Endodermal cell (in vitro differentiated cells): ENCODE results near the gene ANGPTL2. TPM values are rescaled to one million over a fixed set of nuclear protein-coding genes. Genes with fewer than 3 reads are reported as not detected.

Experiments
- DNase-seq: peaks from one replicate; pipeline ENCODE4 v3.0.0-alpha.2; 2017
- H3K27ac ChIP-seq: 2 replicates; pipeline ENCODE4 v1.5.1; 2013; ENCODE audit warnings: mild to moderate bottlenecking, low read depth, low read length, moderate library complexity
- H3K27me3 ChIP-seq: 2 replicates; pipeline ENCODE4 v1.6.1; 2013; ENCODE audit warnings: mild to moderate bottlenecking, low read length, moderate library complexity; ENCODE audit not compliant: insufficient read depth, control insufficient read depth, poor library complexity, severe bottlenecking
- H3K36me3 ChIP-seq: 2 replicates; pipeline ENCODE4 v1.7.0; 2013; ENCODE audit warnings: mild to moderate bottlenecking, low read length, moderate library complexity; ENCODE audit not compliant: control insufficient read depth, insufficient read depth
- H3K4me1 ChIP-seq: one replicate; pipeline ENCODE4 v1.7.0; 2013; ENCODE audit warnings: low read length; ENCODE audit not compliant: control insufficient read depth, insufficient read depth
- H3K4me3 ChIP-seq: 2 replicates; pipeline ENCODE4 v1.5.1; 2013; ENCODE audit warnings: mild to moderate bottlenecking, low read length, moderate library complexity
- H3K9ac ChIP-seq: 2 replicates; pipeline ENCODE4 v1.6.1; 2013; ENCODE audit warnings: mild to moderate bottlenecking, low read length, moderate library complexity; ENCODE audit not compliant: poor library complexity, severe bottlenecking; ENCODE audit errors: extremely low read depth
- H3K9me3 ChIP-seq: 2 replicates; pipeline ENCODE4 v1.6.1; 2013; ENCODE audit warnings: mild to moderate bottlenecking, low read length, moderate library complexity; ENCODE audit not compliant: control insufficient read depth
- H3K27ac Mint-ChIP-seq: 2 replicates; pipeline ENCODE4 v1.8.0; 2020; ENCODE audit warnings: mixed read lengths
- H3K27me3 Mint-ChIP-seq: 2 replicates; pipeline ENCODE4 v1.8.0; 2021; ENCODE audit warnings: mild to moderate bottlenecking, mixed read lengths; ENCODE audit not compliant: insufficient read depth
- H3K36me3 Mint-ChIP-seq: 2 replicates; pipeline ENCODE4 v1.8.0; 2020; ENCODE audit warnings: low read depth, mixed read lengths
- H3K4me1 Mint-ChIP-seq: 2 replicates; pipeline ENCODE4 v1.8.0; 2020; ENCODE audit warnings: mixed read lengths
- H3K4me3 Mint-ChIP-seq: 2 replicates; pipeline ENCODE4 v1.8.0; 2020; ENCODE audit warnings: mild to moderate bottlenecking, moderate library complexity, mixed read lengths
- H3K9me3 Mint-ChIP-seq: 2 replicates; pipeline ENCODE4 v1.8.0; 2020; ENCODE audit warnings: mild to moderate bottlenecking, mixed read lengths
- WGBS, 2 experiments: methylation state at CpG; one replicate each; pipeline versions ENCODE4 v1.1.5 to v1.1.7; 2013; ENCODE audit warnings: missing lambda C conversion rate in 2 of 2, mixed read lengths in 1 of 2; ENCODE audit not compliant: insufficient coverage in 1 of 2, insufficient read length in 1 of 2; 5-methylcytosine and 5-hydroxymethylcytosine counted together
- total RNA-seq, 2 donors: library from RNA; stranded (reverse); fragmentation: NEBNext Ultra II Directional in 1 of 2; extraction: Animal tissue kit (Norgen Biotek cat#: 25700) in 1 of 2; gene quantifications; 2 replicates in 1 of 2; 3 replicates in 1 of 2; pipeline ENCODE4 v1.2.1, GENCODE V29; 2021
- TF ChIP-seq, protein P1 (sequence below): fragments of 200-600 bp; sonication (generic); conservative IDR thresholded peaks from 2 replicates; pipeline ENCODE4 v1.5.0; 2021; ENCODE audit warnings: antibody characterized with exemption, mild to moderate bottlenecking

ANGPTL2 gene
- total RNA-seq, 2 donors from 2014 or later, result 14.8 to 17.1 TPM

DNA sequence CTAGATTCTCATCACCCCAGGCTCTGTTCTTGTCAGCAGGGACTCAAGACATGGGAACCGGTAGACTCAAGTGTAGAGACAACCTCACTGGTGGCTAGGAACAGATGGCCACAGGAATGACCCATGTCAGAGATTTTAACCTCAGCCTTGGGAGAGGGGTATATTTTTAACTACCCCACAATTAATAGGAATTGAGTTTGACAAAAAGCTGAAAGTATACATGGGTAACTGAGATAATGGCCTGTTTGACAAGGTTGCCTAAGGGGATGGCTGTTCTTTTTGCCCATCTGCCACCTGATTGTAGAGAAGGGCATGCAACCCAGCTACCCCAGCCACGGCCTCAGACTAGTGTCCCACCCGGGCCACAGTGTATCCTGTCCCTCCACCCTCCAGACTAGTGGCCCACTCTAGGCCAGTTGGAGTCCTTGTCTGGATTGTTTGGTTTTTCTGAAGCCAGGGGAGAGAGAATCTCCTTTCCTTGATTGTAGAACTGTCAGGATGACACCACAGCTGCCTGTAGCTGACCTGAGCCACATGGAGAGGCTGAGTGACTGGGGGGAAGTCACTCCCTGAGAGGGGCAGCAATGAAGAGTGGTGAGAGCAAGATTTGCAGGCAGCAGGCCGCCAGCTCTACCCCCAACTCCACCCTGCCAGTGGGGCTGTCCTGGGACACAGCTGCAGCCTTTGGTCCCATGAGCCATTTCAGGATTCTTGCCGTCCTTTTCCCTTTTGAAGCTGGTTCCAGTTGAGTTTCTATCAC, 14.6 kb upstream of the ANGPTL2 start:
- Mint-ChIP-seq H3K4me1 (peaks cover 38% of the 10 kb centered on the region), H3K27me3 (no peaks in the 10 kb centered on the region), H3K9me3 (no peaks in the 10 kb centered on the region), H3K4me3 (no peak overlapping the region), H3K36me3 (no peaks in the 10 kb centered on the region), H3K27ac (no peak overlapping the region)
- 88% methylated on average over 2 to 5 of the region's 5 CpGs for WGBS, 2 experiments
- no peaks in the 10 kb centered on the region for H3K27me3 ChIP-seq
- TF ChIP-seq, protein P1, sequence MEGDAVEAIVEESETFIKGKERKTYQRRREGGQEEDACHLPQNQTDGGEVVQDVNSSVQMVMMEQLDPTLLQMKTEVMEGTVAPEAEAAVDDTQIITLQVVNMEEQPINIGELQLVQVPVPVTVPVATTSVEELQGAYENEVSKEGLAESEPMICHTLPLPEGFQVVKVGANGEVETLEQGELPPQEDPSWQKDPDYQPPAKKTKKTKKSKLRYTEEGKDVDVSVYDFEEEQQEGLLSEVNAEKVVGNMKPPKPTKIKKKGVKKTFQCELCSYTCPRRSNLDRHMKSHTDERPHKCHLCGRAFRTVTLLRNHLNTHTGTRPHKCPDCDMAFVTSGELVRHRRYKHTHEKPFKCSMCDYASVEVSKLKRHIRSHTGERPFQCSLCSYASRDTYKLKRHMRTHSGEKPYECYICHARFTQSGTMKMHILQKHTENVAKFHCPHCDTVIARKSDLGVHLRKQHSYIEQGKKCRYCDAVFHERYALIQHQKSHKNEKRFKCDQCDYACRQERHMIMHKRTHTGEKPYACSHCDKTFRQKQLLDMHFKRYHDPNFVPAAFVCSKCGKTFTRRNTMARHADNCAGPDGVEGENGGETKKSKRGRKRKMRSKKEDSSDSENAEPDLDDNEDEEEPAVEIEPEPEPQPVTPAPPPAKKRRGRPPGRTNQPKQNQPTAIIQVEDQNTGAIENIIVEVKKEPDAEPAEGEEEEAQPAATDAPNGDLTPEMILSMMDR, result no peak
- no peak overlapping the region for H3K9ac ChIP-seq
- peaks cover 23% of the 10 kb centered on the region for H3K4me1 ChIP-seq
- no peak for DNase-seq
- H3K36me3 ChIP-seq, result no peaks in the 10 kb centered on the region
- no peak overlapping the region for H3K27ac ChIP-seq
- H3K4me3 ChIP-seq, result no peak overlapping the region
- no peaks in the 10 kb centered on the region for H3K9me3 ChIP-seq

DNA sequence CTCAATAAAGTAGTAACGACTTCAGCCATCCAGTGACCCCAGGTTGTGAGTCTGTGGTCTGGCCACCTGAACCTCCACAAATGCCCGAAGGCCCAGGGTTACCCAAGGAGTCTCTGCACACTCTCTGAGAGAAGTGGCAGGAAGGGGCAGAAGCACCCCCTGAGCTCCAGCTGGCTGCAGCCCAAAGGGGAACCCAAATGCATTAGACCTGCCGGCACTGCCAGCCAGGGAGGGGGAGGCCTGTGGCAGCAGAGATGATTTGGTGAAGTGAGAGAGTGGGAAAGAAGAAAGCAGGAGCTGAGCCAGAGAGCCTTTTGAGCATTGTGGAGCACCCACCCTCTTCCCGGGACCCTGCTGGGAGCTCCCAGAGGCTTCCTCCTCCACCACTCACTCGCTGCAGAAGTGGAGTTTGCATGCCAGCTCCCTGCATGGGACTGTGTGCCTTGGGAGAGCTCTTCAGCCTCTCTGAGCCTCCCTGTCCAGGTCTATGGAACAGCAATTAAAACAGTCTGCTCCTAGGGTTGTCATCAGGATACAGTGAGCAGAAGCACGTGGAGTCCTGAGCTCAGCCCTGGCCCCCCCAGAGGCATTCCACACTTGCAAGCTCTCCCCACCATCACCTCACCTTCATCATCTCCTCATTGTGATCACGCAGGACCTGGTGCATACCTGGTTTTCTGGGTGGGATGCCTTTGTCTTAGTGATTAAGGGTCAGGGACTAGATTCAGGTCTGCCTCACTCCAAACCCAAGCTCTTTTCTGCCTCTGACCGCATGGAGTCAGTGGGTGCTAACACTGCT, 13.8 kb upstream of the ANGPTL2 start:
- DNase-seq, result peak; percentile 32
- Mint-ChIP-seq H3K9me3 (no peaks in the 10 kb centered on the region), H3K4me3 (no peak overlapping the region), H3K36me3 (no peaks in the 10 kb centered on the region), H3K27ac (no peak overlapping the region), H3K4me1 (peaks cover 43% of the 10 kb centered on the region), H3K27me3 (no peaks in the 10 kb centered on the region)
- TF ChIP-seq, protein P1, result no peak
- Histone ChIP-seq H3K9ac (no peak overlapping the region), H3K36me3 (no peaks in the 10 kb centered on the region), H3K9me3 (no peaks in the 10 kb centered on the region), H3K27ac (no peak overlapping the region), H3K4me1 (peaks cover 31% of the 10 kb centered on the region), H3K27me3 (no peaks in the 10 kb centered on the region), H3K4me3 (no peak overlapping the region)
- 88 to 90% methylated on average over 6 to 8 of the region's 8 CpGs for WGBS, 2 experiments

DNA sequence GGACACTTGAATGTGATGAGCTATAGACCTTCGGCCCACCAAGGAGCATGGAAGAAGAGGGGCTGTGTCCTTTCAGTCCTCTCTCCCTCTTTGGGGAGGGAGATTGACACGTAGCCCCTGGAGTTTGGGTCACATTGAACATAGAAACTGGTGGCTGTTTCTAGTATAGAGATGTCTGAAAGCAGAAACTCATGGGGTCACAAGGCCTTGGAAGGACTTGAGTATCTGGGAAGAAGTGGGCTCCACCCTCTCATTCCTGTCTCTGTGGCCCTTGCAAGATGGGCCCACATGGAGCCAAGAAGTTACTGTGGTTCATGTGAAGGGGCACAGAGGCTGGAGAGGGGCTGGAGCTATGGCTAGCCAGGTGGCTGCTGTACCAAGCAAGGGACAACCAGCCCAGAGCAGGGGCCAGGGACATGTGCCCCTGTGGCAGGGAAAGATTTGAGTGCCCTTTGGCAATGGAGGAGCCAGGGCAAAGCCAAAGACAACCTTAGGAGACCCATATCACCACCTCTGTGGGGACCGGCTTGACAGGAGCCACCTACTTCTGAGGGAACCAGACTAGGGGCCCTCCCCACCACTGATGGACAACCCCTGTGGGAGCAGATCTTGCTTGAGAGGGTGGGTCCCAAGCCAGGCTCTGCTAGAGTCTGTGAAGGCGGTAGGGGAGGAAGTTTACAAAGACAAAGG, 12.8 kb upstream of the ANGPTL2 start:
- no peak overlapping the region for H3K4me3 ChIP-seq
- TF ChIP-seq, protein P1, result no peak
- peaks cover 34% of the 10 kb centered on the region for H3K4me1 ChIP-seq
- Mint-ChIP-seq H3K27me3 (no peaks in the 10 kb centered on the region), H3K4me1 (peaks cover 54% of the 10 kb centered on the region), H3K4me3 (no peak overlapping the region), H3K36me3 (no peaks in the 10 kb centered on the region), H3K27ac (no peak overlapping the region), H3K9me3 (no peaks in the 10 kb centered on the region)
- no peaks in the 10 kb centered on the region for H3K9me3 ChIP-seq
- H3K36me3 ChIP-seq, result no peaks in the 10 kb centered on the region
- H3K9ac ChIP-seq, result no peak overlapping the region
- 86 to 100% methylated on average over 1 to 3 of the region's 4 CpGs for WGBS, 2 experiments
- DNase-seq, result peak; percentile 33
- no peaks in the 10 kb centered on the region for H3K27me3 ChIP-seq
- H3K27ac ChIP-seq, result no peak overlapping the region
